A673 (cell line): Measurements from ENCODE around the gene FGF12. TPM values are rescaled to one million over a fixed set of nuclear protein-coding genes. Genes with fewer than 3 reads are reported as not detected.

Experiments
- BruUV-seq: library from RNA; stranded (reverse); fragments of 400-500 nt; replicated peaks from 2 replicates; lab custom pipeline; 2021; lab: Mats Ljungman, UMichigan
- CTCF ChIA-PET: fragments of 300-600 bp; sonication (Branson Sonifier 250); formaldehyde crosslinking; loops from one replicate; lab custom pipeline; 2022; ENCODE audit warnings: antibody characterized with exemption; lab: Charles Lee
- POLR2A ChIA-PET: fragments of 300-600 bp; sonication (Branson Sonifier 250); formaldehyde crosslinking; loops from one replicate; lab custom pipeline; 2022; ENCODE audit warnings: antibody characterized with exemption; ENCODE audit not compliant: low non-redundant PET; lab: Charles Lee
- DNase-seq: peaks from one replicate; pipeline ENCODE4 v3.0.0-alpha.2; 2015; ENCODE audit warnings: low spot score
- H3K27ac ChIP-seq: fragments of 200-600 bp; sonication (generic); 2 replicates; pipeline ENCODE4 v1.5.1; 2016; ENCODE audit warnings: mixed run types, low read depth, mild to moderate bottlenecking, mixed read lengths, antibody characterized with exemption, low read length; ENCODE audit not compliant: poor library complexity, severe bottlenecking
- H3K27me3 ChIP-seq: fragments of 200-600 bp; sonication (generic); replicated peaks from 2 replicates; pipeline ENCODE4 v1.6.1; 2017; ENCODE audit warnings: mixed run types, low read depth, mild to moderate bottlenecking, mixed read lengths, antibody characterized with exemption, low read length; ENCODE audit not compliant: insufficient read depth, poor library complexity
- H3K36me3 ChIP-seq: fragments of 200-600 bp; sonication (generic); 2 replicates; pipeline ENCODE4 v1.6.1; 2016; ENCODE audit warnings: mixed run types, mild to moderate bottlenecking, mixed read lengths, antibody characterized with exemption, low read length; ENCODE audit not compliant: insufficient read depth, poor library complexity, severe bottlenecking
- H3K4me1 ChIP-seq: fragments of 200-600 bp; sonication (generic); 2 replicates; pipeline ENCODE4 v1.6.1; 2017; ENCODE audit warnings: mixed run types, mild to moderate bottlenecking, mixed read lengths, antibody characterized with exemption, low read length; ENCODE audit not compliant: insufficient read depth, poor library complexity, severe bottlenecking
- H3K4me3 ChIP-seq: fragments of 200-600 bp; sonication (generic); 2 replicates; pipeline ENCODE4 v1.5.1; 2016; ENCODE audit warnings: low read depth, mixed run types, mild to moderate bottlenecking, mixed read lengths, low read length; ENCODE audit not compliant: poor library complexity, severe bottlenecking
- H3K9me3 ChIP-seq: fragments of 200-600 bp; sonication (generic); 2 replicates; pipeline ENCODE4 v1.6.1; 2016; ENCODE audit warnings: mixed run types, low read depth, mild to moderate bottlenecking, mixed read lengths, antibody characterized with exemption, low read length; ENCODE audit not compliant: poor library complexity, severe bottlenecking
- CTCF ChIP-seq: fragments of 300-800, 200-600 bp; sonication (generic); conservative IDR thresholded peaks from 2 replicates; pipeline ENCODE4 v1.5.1; 2017; ENCODE audit warnings: low read depth, mild to moderate bottlenecking, antibody characterized with exemption, low read length, moderate library complexity, mixed read lengths
- EZH2 ChIP-seq: fragments of 200-600 bp; sonication (generic); IDR thresholded peaks from 2 replicates; pipeline ENCODE4 v1.6.1; 2017; ENCODE audit warnings: borderline replicate concordance, low read depth, mild to moderate bottlenecking, mixed read lengths, antibody characterized with exemption, low read length; ENCODE audit not compliant: poor library complexity, severe bottlenecking
- intact Hi-C: fragments of 100-400 bp; cut with micrococcal nuclease; formaldehyde crosslinking; loops from one replicate; pipeline ENCODE4 v1.10.0; 2022; ENCODE audit not compliant: unreplicated experiment
- total RNA-seq: library from RNA; stranded (reverse); gene quantifications from 2 replicates; pipeline ENCODE4 v1.2.3, GENCODE V29; 2021

FGF12 gene
- total RNA-seq, 1 experiment from 2014 or later: 2.3 TPM

- H3K4me1 ChIP-seq: no peaks in the 10 kb centered on the region
- CTCF ChIA-PET: no interaction called here
- H3K4me3 ChIP-seq: no peak overlapping the region
- H3K36me3 ChIP-seq: no peaks in the 10 kb centered on the region
- no peaks in the 10 kb centered on the region for H3K27me3 ChIP-seq
- H3K27ac ChIP-seq: no peak overlapping the region
- no peaks in the 10 kb centered on the region for H3K9me3 ChIP-seq
- no peak for TF ChIP-seq EZH2
- TF ChIP-seq CTCF: no peak
- intact Hi-C loops: no loop called here
- no TSS peak for BruUV-seq
- POLR2A ChIA-PET: no interaction called here
- DNase-seq: no peak
These were observed 330.3 kb downstream of the FGF12 start for GRCh38 chr3:192397012-192397411.

- Histone ChIP-seq H3K4me1 (no peaks in the 10 kb centered on the region), H3K9me3 (no peaks in the 10 kb centered on the region), H3K4me3 (no peak overlapping the region), H3K27ac (no peak overlapping the region), H3K36me3 (no peaks in the 10 kb centered on the region), H3K27me3 (no peaks in the 10 kb centered on the region)
- no TSS peak for BruUV-seq
- TF ChIP-seq CTCF: no peak
- no peak for TF ChIP-seq EZH2
- CTCF ChIA-PET: no interaction called here
- POLR2A ChIA-PET: no interaction called here
- DNase-seq: no peak
- intact Hi-C loops: no loop called here
These were observed 331.8 kb downstream of the FGF12 start for GRCh38 chr3:192395506-192395905.

- no TSS peak for BruUV-seq
- CTCF ChIA-PET: no interaction called here
- intact Hi-C loops: no loop called here
- H3K4me3 ChIP-seq: no peak overlapping the region
- POLR2A ChIA-PET: no interaction called here
- no peaks in the 10 kb centered on the region for H3K9me3 ChIP-seq
- H3K27me3 ChIP-seq: no peaks in the 10 kb centered on the region
- no peaks in the 10 kb centered on the region for H3K36me3 ChIP-seq
- no peak for TF ChIP-seq CTCF
- TF ChIP-seq EZH2: no peak
- no peaks in the 10 kb centered on the region for H3K4me1 ChIP-seq
- DNase-seq: no peak
- no peak overlapping the region for H3K27ac ChIP-seq
These were observed 334.4 kb downstream of the FGF12 start for GRCh38 chr3:192392986-192393385.
